Measurements from ENCODE around the gene SASS6. TPM values are rescaled to one million over a fixed set of nuclear protein-coding genes. Genes with fewer than 3 reads are reported as not detected.
A peak's percentile ranks its signal among the peaks of the same experiment; 100 is the strongest.

Gene SASS6
- polyA plus RNA-seq, 1 donor from 2014 or later: 6.4 TPM

GRCh38 chr1:100131623-100132022, 1.1 kb downstream of the SASS6 start:
- H3F3A ChIP-seq (ENCODE audit: insufficient read depth, low read length, poor library complexity, severe bottlenecking): no peaks in the 10 kb centered on the region
- peak overlapping the region; percentile 74 for H3K4me2 ChIP-seq (ENCODE audit: low read length)
- no peaks in the 10 kb centered on the region for H3K9me3 ChIP-seq (ENCODE audit: low read length)
- peaks cover 29% of the 10 kb centered on the region for H3K79me2 ChIP-seq (replicated peaks; ENCODE audit: insufficient read depth, low read length)
- no peaks in the 10 kb centered on the region for H4K20me1 ChIP-seq (ENCODE audit: insufficient read depth)
- peak overlapping the region; percentile 75 for H3K4me3 ChIP-seq (ENCODE audit: low read length)
- H3K9ac ChIP-seq (ENCODE audit: low read length): no peak overlapping the region
- TF ChIP-seq POLR2AphosphoS5 (IDR thresholded peaks at IDR 0.05): no peak
- no peak for TF ChIP-seq REST (IDR thresholded peaks at IDR 0.05; ENCODE audit: borderline replicate concordance)
- no peak for TF ChIP-seq TAF1 (IDR thresholded peaks at IDR 0.05; ENCODE audit: low read depth)
- no peak for TF ChIP-seq MXI1 (conservative IDR thresholded peaks at IDR 0.05; ENCODE audit: poor library complexity, severe bottlenecking)
- TF ChIP-seq SMC3 (conservative IDR thresholded peaks at IDR 0.05; ENCODE audit: poor library complexity): no peak
- no peak for TF ChIP-seq EP300 (conservative IDR thresholded peaks at IDR 0.05; ENCODE audit: poor library complexity, severe bottlenecking)
- TF ChIP-seq RAD21 (conservative IDR thresholded peaks at IDR 0.05): no peak
- no peak for TF ChIP-seq EZH2 (IDR thresholded peaks at IDR 0.05; ENCODE audit: borderline replicate concordance, insufficient read depth, low read length, poor library complexity, severe bottlenecking)
- no peak for TF ChIP-seq CTCF (IDR thresholded peaks at IDR 0.05; ENCODE audit: poor library complexity, severe bottlenecking)
- no peaks in the 10 kb centered on the region for H3K9me2 ChIP-seq (ENCODE audit: insufficient read depth, low read length)
- no peaks in the 10 kb centered on the region for H3K27me3 ChIP-seq (ENCODE audit: insufficient read depth, low read depth, low read length)
- H3K27ac ChIP-seq (ENCODE audit: low read length): no peak overlapping the region
- H2AFZ ChIP-seq (ENCODE audit: low read depth, low read length): no peak overlapping the region
- no peaks in the 10 kb centered on the region for H3K36me3 ChIP-seq (ENCODE audit: insufficient read depth, low read length)

- Histone ChIP-seq H3K27ac (ENCODE audit: low read length) (no peak overlapping the region), H3K36me3 (ENCODE audit: insufficient read depth, low read length) (no peaks in the 10 kb centered on the region), H3K4me3 (ENCODE audit: low read length) (no peak overlapping the region), H3K9me3 (ENCODE audit: low read length) (no peaks in the 10 kb centered on the region), H3K9me2 (ENCODE audit: insufficient read depth, low read length) (no peaks in the 10 kb centered on the region), H2AFZ (ENCODE audit: low read depth, low read length) (no peak overlapping the region), H3K9ac (ENCODE audit: low read length) (no peak overlapping the region), H3K79me2 (replicated peaks; ENCODE audit: insufficient read depth, low read length) (peaks cover 29% of the 10 kb centered on the region), H3K4me2 (ENCODE audit: low read length) (no peak overlapping the region), H3F3A (ENCODE audit: insufficient read depth, low read length, poor library complexity, severe bottlenecking) (no peaks in the 10 kb centered on the region), H4K20me1 (ENCODE audit: insufficient read depth) (no peaks in the 10 kb centered on the region), H3K27me3 (ENCODE audit: insufficient read depth, low read depth, low read length) (no peaks in the 10 kb centered on the region)
- TF ChIP-seq SMC3 (conservative IDR thresholded peaks at IDR 0.05; ENCODE audit: poor library complexity): no peak
Measured at GRCh38 chr1:100130552-100131077, 2.1 kb downstream of the SASS6 start.

GRCh38 chr1:100127226-100127625, 5.5 kb downstream of the SASS6 start:
- H3K27me3 ChIP-seq (ENCODE audit: insufficient read depth, low read depth, low read length): no peaks in the 10 kb centered on the region
- no peak overlapping the region for H3K27ac ChIP-seq (ENCODE audit: low read length)
- H3F3A ChIP-seq (ENCODE audit: insufficient read depth, low read length, poor library complexity, severe bottlenecking): no peaks in the 10 kb centered on the region
- no peak overlapping the region for H3K4me2 ChIP-seq (ENCODE audit: low read length)
- H3K36me3 ChIP-seq (ENCODE audit: insufficient read depth, low read length): no peaks in the 10 kb centered on the region
- no peak overlapping the region for H2AFZ ChIP-seq (ENCODE audit: low read depth, low read length)
- no peak overlapping the region for H3K9ac ChIP-seq (ENCODE audit: low read length)
- TF ChIP-seq POLR2AphosphoS5 (IDR thresholded peaks at IDR 0.05) (no peak), REST (IDR thresholded peaks at IDR 0.05; ENCODE audit: borderline replicate concordance) (no peak), EP300 (conservative IDR thresholded peaks at IDR 0.05; ENCODE audit: poor library complexity, severe bottlenecking) (no peak), SMC3 (conservative IDR thresholded peaks at IDR 0.05; ENCODE audit: poor library complexity) (no peak), TAF1 (IDR thresholded peaks at IDR 0.05; ENCODE audit: low read depth) (no peak), RAD21 (conservative IDR thresholded peaks at IDR 0.05) (no peak), CTCF (IDR thresholded peaks at IDR 0.05; ENCODE audit: poor library complexity, severe bottlenecking) (no peak), EZH2 (IDR thresholded peaks at IDR 0.05; ENCODE audit: borderline replicate concordance, insufficient read depth, low read length, poor library complexity, severe bottlenecking) (no peak), MXI1 (conservative IDR thresholded peaks at IDR 0.05; ENCODE audit: poor library complexity, severe bottlenecking) (no peak)
- no peaks in the 10 kb centered on the region for H3K9me3 ChIP-seq (ENCODE audit: low read length)
- H3K79me2 ChIP-seq (replicated peaks; ENCODE audit: insufficient read depth, low read length): peaks cover 16% of the 10 kb centered on the region
- H4K20me1 ChIP-seq (ENCODE audit: insufficient read depth): no peaks in the 10 kb centered on the region
- H3K4me3 ChIP-seq (ENCODE audit: low read length): no peak overlapping the region
- H3K9me2 ChIP-seq (ENCODE audit: insufficient read depth, low read length): no peaks in the 10 kb centered on the region

Data from neural cell (in vitro differentiated cells).